HEK293 (cell line): ENCODE results near the gene MTMR3.

Source experiments
- CTCF ChIA-PET: fragments of 350-600 bp; formaldehyde crosslinking; extraction: SDS; loops from one replicate; lab custom pipeline; 2021; ENCODE audit warnings: antibody characterized with exemption; lab: Yijun Ruan, JAX
- POLR2A ChIA-PET: fragments of 300-600 bp; formaldehyde crosslinking; extraction: SDS; loops from one replicate; lab custom pipeline; 2020; ENCODE audit warnings: antibody characterized with exemption, inconsistent platforms; lab: Yijun Ruan, JAX
- H3K27ac ChIP-seq: fragments of 200-500 bp; sonication (Bioruptor generic); 2 replicates; pipeline ENCODE4 v1.5.1; 2014; ENCODE audit warnings: low read depth, low read length, control low read depth, inconsistent platforms; ENCODE audit errors: extremely low read depth
- H3K36me3 ChIP-seq, 2 experiments: fragments of 200-500 bp in 1 of 2; sonication (Bioruptor generic) in 1 of 2; 1 replicate in 1 of 2; 2 replicates in 1 of 2; pipeline ENCODE4 v1.5.1; 2014 to 2017; ENCODE audit warnings: inconsistent platforms in 2 of 2, low read length in 2 of 2; ENCODE audit not compliant: control insufficient read depth in 2 of 2, insufficient read depth in 1 of 2
- H3K4me1 ChIP-seq: fragments of 200-500 bp; sonication (Bioruptor generic); 2 replicates; pipeline ENCODE4 v1.5.1; 2014; ENCODE audit warnings: mild to moderate bottlenecking, low read length, inconsistent platforms; ENCODE audit not compliant: control insufficient read depth, insufficient read depth
- H3K4me3 ChIP-seq: 2 replicates; pipeline ENCODE4 v1.5.1; 2011; ENCODE audit warnings: low read depth, mild to moderate bottlenecking, control low read depth, low read length, moderate library complexity
- H3K9me3 ChIP-seq: fragments of 200-500 bp; sonication (Bioruptor generic); 2 replicates; pipeline ENCODE4 v1.5.1; 2014; ENCODE audit warnings: low read depth, low read length, inconsistent platforms; ENCODE audit not compliant: control insufficient read depth, insufficient read depth
- EGR2 ChIP-seq: fragments of 450-650 bp; formaldehyde crosslinking; IDR thresholded peaks from 2 replicates; pipeline ENCODE4 v1.5.1; 2016; ENCODE audit warnings: low read depth, missing biosample characterization, missing genetic modification characterization
- GLIS1 ChIP-seq: fragments of 450-650 bp; formaldehyde crosslinking; IDR thresholded peaks from 2 replicates; pipeline ENCODE4 v1.5.1; 2016; ENCODE audit warnings: missing biosample characterization, missing genetic modification characterization
- MYNN ChIP-seq: fragments of 450-650 bp; formaldehyde crosslinking; IDR thresholded peaks from 2 replicates; pipeline ENCODE4 v1.5.1; 2016; ENCODE audit warnings: missing biosample characterization, missing genetic modification characterization, borderline replicate concordance
- SALL2 ChIP-seq: fragments of 450-650 bp; formaldehyde crosslinking; IDR thresholded peaks from 2 replicates; pipeline ENCODE4 v1.5.0; 2017; ENCODE audit warnings: missing biosample characterization, mild to moderate bottlenecking, missing genetic modification characterization, borderline replicate concordance
- SP2 ChIP-seq: fragments of 450-650 bp; formaldehyde crosslinking; IDR thresholded peaks from 2 replicates; pipeline ENCODE4 v1.5.1; 2016; ENCODE audit warnings: missing biosample characterization, missing genetic modification characterization
- SP3 ChIP-seq: fragments of 450-650 bp; formaldehyde crosslinking; IDR thresholded peaks from 2 replicates; pipeline ENCODE4 v1.5.1; 2016; ENCODE audit warnings: missing biosample characterization, missing genetic modification characterization
- ZNF10 ChIP-seq: fragments of 450-650 bp; formaldehyde crosslinking; IDR thresholded peaks from 2 replicates; pipeline ENCODE4 v1.5.1; 2017; ENCODE audit warnings: missing biosample characterization, missing genetic modification characterization
- ZNF133 ChIP-seq: fragments of 450-650 bp; formaldehyde crosslinking; IDR thresholded peaks from 2 replicates; pipeline ENCODE4 v1.5.1; 2016; ENCODE audit warnings: missing biosample characterization, missing genetic modification characterization
- ZNF174 ChIP-seq: fragments of 450-650 bp; formaldehyde crosslinking; IDR thresholded peaks from 2 replicates; pipeline ENCODE4 v1.5.0; 2017; ENCODE audit warnings: missing biosample characterization, mild to moderate bottlenecking, missing genetic modification characterization
- ZNF2 ChIP-seq: fragments of 450-650 bp; formaldehyde crosslinking; IDR thresholded peaks from 2 replicates; pipeline ENCODE4 v1.5.1; 2016; ENCODE audit warnings: missing biosample characterization, missing genetic modification characterization
- ZNF221 ChIP-seq: fragments of 450-650 bp; formaldehyde crosslinking; IDR thresholded peaks from 2 replicates; pipeline ENCODE4 v1.5.1; 2017; ENCODE audit warnings: missing biosample characterization, missing genetic modification characterization, borderline replicate concordance
- ZNF555 ChIP-seq: fragments of 450-650 bp; formaldehyde crosslinking; conservative IDR thresholded peaks from 2 replicates; pipeline ENCODE4 v1.5.1; 2017; ENCODE audit warnings: missing biosample characterization, mild to moderate bottlenecking, missing genetic modification characterization, inconsistent platforms
- ZNF560 ChIP-seq: fragments of 450-650 bp; formaldehyde crosslinking; IDR thresholded peaks from 2 replicates; pipeline ENCODE4 v1.5.1; 2017; ENCODE audit warnings: missing biosample characterization, missing genetic modification characterization, borderline replicate concordance
- ZNF596 ChIP-seq: fragments of 450-650 bp; IDR thresholded peaks from 2 replicates; pipeline ENCODE4 v1.5.0; 2018; ENCODE audit warnings: missing biosample characterization, mild to moderate bottlenecking, missing genetic modification characterization, moderate library complexity
- ZSCAN16 ChIP-seq: fragments of 450-650 bp; formaldehyde crosslinking; IDR thresholded peaks from 2 replicates; pipeline ENCODE4 v1.5.1; 2016; ENCODE audit warnings: missing biosample characterization, missing genetic modification characterization
- TF ChIP-seq, protein P1 (sequence below): fragments of 450-650 bp; formaldehyde crosslinking; IDR thresholded peaks from 2 replicates; pipeline ENCODE4 v1.5.1; 2017; ENCODE audit warnings: missing biosample characterization, missing genetic modification characterization
- TF ChIP-seq, protein P2 (sequence below): fragments of 450-650 bp; formaldehyde crosslinking; IDR thresholded peaks from 2 replicates; pipeline ENCODE4 v1.5.1; 2016; ENCODE audit warnings: missing biosample characterization, missing genetic modification characterization
- TF ChIP-seq, protein P3 (sequence below): fragments of 450-650 bp; formaldehyde crosslinking; conservative IDR thresholded peaks from 2 replicates; pipeline ENCODE4 v1.5.1; 2016; ENCODE audit warnings: low read depth, missing biosample characterization, missing genetic modification characterization
- TF ChIP-seq, protein P4 (sequence below): fragments of 450-650 bp; formaldehyde crosslinking; IDR thresholded peaks from 2 replicates; pipeline ENCODE4 v1.5.1; 2016; ENCODE audit warnings: missing biosample characterization, missing genetic modification characterization, borderline replicate concordance
- TF ChIP-seq, protein P5 (sequence below): fragments of 450-650 bp; formaldehyde crosslinking; IDR thresholded peaks from 2 replicates; pipeline ENCODE4 v1.5.1; 2016; ENCODE audit warnings: missing biosample characterization, missing genetic modification characterization

MTMR3 gene

DNA sequence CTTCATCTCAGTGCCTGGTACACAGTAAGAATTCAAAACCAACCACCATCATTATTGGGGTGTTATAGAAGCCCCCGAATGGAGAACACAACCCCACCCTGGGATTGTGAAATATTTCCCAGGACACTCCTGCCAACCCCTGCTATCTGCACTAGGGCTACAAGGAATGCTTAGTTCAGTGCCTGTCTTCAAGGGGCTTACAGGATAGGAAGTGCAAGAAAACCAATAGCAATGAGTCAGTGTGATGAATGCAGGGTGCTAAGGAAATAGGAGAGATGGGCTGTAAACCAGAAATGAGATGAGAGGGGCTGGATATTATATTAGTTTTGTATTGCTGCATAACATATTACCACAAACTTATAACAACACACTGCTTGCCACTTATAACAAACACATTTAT is 43.9 kb upstream of the MTMR3 start:
- Histone ChIP-seq H3K27ac (no peak overlapping the region), H3K4me3 (no peak overlapping the region), H3K9me3 (no peaks in the 10 kb centered on the region), H3K4me1 (no peaks in the 10 kb centered on the region), H3K36me3 (peaks cover 0 to 14% of the 10 kb centered on the region in 2 experiments; a peak in 1 of 3 replicates)
- ChIA-PET CTCF (interaction anchor here (0.6 to 1.0 kb wide), 2 partner anchors 166 to 478 kb away, joined by 3 to 5 read pairs; no protein-coding TSS in a partner anchor), POLR2A (no interaction called here)
- TF ChIP-seq, protein P1, sequence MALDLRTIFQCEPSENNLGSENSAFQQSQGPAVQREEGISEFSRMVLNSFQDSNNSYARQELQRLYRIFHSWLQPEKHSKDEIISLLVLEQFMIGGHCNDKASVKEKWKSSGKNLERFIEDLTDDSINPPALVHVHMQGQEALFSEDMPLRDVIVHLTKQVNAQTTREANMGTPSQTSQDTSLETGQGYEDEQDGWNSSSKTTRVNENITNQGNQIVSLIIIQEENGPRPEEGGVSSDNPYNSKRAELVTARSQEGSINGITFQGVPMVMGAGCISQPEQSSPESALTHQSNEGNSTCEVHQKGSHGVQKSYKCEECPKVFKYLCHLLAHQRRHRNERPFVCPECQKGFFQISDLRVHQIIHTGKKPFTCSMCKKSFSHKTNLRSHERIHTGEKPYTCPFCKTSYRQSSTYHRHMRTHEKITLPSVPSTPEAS = no peak
- TF ChIP-seq, protein P2, sequence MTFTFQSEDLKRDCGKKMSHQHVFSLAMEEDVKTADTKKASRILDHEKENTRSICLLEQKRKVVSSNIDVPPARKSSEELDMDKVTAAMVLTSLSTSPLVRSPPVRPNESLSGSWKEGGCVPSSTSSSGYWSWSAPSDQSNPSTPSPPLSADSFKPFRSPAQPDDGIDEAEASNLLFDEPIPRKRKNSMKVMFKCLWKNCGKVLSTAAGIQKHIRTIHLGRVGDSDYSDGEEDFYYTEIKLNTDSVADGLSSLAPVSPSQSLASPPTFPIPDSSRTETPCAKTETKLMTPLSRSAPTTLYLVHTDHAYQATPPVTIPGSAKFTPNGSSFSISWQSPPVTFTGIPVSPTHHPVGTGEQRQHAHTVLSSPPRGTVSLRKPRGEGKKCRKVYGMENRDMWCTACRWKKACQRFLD (tag by site-specific recombination) = no peak
- TF ChIP-seq ZNF174 (tag by site-specific recombination) (no peak), ZNF596 (no peak)

DNA sequence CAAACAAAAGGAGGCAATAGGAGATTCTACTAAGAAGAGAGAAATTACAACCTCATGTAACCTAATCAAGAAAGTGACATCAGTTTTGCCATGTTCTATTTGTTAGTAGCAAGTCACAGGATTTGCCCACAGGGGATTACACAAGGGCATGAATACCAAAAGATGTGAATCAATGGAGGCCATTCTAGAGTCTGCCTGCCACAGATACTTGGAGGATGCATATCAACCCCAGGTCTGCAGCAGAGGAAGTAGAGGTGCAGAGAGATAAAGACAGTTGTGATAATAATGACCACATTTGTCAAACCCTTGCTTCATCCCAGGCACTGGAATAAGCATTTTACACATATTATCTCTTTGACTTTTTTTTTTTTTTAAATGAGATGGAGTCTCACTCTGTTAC is 42.5 kb upstream of the MTMR3 start:
- ChIA-PET CTCF (no interaction called here), POLR2A (no interaction called here)
- no peaks in the 10 kb centered on the region for H3K9me3 ChIP-seq
- H3K4me1 ChIP-seq = no peaks in the 10 kb centered on the region
- TF ChIP-seq SP3 (no peak), MYNN (tag by site-specific recombination) (no peak), SP2 (tag by site-specific recombination) (no peak), ZNF10 (no peak), ZNF560 (no peak), ZNF221 (tag by site-specific recombination) (no peak), ZSCAN16 (tag by site-specific recombination) (no peak), GLIS1 (no peak), ZNF133 (tag by site-specific recombination) (no peak), SALL2 (tag by site-specific recombination) (no peak), EGR2 (tag by site-specific recombination) (no peak), ZNF555 (tag by site-specific recombination) (no peak), ZNF2 (no peak)
- TF ChIP-seq, protein P3, sequence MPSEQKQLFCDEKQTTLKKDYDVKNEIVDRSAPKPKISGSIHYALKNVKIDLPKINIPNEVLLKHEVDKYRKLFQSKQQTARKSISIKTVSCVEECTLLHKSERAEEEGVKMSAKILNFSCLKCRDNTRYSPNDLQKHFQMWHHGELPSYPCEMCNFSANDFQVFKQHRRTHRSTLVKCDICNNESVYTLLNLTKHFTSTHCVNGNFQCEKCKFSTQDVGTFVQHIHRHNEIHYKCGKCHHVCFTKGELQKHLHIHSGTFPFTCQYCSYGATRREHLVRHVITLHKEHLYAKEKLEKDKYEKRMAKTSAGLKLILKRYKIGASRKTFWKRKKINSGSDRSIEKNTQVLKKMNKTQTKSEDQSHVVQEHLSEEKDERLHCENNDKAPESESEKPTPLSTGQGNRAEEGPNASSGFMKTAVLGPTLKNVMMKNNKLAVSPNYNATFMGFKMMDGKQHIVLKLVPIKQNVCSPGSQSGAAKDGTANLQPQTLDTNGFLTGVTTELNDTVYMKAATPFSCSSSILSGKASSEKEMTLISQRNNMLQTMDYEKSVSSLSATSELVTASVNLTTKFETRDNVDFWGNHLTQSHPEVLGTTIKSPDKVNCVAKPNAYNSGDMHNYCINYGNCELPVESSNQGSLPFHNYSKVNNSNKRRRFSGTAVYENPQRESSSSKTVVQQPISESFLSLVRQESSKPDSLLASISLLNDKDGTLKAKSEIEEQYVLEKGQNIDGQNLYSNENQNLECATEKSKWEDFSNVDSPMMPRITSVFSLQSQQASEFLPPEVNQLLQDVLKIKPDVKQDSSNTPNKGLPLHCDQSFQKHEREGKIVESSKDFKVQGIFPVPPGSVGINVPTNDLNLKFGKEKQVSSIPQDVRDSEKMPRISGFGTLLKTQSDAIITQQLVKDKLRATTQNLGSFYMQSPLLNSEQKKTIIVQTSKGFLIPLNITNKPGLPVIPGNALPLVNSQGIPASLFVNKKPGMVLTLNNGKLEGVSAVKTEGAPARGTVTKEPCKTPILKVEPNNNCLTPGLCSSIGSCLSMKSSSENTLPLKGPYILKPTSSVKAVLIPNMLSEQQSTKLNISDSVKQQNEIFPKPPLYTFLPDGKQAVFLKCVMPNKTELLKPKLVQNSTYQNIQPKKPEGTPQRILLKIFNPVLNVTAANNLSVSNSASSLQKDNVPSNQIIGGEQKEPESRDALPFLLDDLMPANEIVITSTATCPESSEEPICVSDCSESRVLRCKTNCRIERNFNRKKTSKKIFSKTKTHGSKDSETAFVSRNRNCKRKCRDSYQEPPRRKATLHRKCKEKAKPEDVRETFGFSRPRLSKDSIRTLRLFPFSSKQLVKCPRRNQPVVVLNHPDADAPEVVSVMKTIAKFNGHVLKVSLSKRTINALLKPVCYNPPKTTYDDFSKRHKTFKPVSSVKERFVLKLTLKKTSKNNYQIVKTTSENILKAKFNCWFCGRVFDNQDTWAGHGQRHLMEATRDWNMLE (tag by site-specific recombination) = no peak
- TF ChIP-seq, protein P4, sequence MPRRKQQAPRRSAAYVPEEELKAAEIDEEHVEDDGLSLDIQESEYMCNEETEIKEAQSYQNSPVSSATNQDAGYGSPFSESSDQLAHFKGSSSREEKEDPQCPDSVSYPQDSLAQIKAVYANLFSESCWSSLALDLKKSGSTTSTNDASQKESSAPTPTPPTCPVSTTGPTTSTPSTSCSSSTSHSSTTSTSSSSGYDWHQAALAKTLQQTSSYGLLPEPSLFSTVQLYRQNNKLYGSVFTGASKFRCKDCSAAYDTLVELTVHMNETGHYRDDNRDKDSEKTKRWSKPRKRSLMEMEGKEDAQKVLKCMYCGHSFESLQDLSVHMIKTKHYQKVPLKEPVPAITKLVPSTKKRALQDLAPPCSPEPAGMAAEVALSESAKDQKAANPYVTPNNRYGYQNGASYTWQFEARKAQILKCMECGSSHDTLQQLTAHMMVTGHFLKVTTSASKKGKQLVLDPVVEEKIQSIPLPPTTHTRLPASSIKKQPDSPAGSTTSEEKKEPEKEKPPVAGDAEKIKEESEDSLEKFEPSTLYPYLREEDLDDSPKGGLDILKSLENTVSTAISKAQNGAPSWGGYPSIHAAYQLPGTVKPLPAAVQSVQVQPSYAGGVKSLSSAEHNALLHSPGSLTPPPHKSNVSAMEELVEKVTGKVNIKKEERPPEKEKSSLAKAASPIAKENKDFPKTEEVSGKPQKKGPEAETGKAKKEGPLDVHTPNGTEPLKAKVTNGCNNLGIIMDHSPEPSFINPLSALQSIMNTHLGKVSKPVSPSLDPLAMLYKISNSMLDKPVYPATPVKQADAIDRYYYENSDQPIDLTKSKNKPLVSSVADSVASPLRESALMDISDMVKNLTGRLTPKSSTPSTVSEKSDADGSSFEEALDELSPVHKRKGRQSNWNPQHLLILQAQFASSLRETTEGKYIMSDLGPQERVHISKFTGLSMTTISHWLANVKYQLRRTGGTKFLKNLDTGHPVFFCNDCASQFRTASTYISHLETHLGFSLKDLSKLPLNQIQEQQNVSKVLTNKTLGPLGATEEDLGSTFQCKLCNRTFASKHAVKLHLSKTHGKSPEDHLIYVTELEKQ (tag by site-specific recombination) = no peak
- TF ChIP-seq, protein P5, sequence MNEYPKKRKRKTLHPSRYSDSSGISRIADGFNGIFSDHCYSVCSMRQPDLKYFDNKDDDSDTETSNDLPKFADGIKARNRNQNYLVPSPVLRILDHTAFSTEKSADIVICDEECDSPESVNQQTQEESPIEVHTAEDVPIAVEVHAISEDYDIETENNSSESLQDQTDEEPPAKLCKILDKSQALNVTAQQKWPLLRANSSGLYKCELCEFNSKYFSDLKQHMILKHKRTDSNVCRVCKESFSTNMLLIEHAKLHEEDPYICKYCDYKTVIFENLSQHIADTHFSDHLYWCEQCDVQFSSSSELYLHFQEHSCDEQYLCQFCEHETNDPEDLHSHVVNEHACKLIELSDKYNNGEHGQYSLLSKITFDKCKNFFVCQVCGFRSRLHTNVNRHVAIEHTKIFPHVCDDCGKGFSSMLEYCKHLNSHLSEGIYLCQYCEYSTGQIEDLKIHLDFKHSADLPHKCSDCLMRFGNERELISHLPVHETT (tag by site-specific recombination) = no peak
- H3K36me3 ChIP-seq = peaks cover 0 to 4% of the 10 kb centered on the region in 2 experiments; a peak in 1 of 3 replicates
- no peak overlapping the region for H3K27ac ChIP-seq
- no peak overlapping the region for H3K4me3 ChIP-seq
